Stimulated activated CD4-positive, alpha-beta T cell treated with anti-CD3 and anti-CD28 coated beads, Interleukin-12 subunit alpha, Interleukin-12 subunit beta, amount 100 ng/mL, for 4 hours (primary cell): ENCODE measurements around the gene PIGM.
"Not testable (repeated sequence)": the region's sequence is repeated elsewhere in the genome, so short reads cannot be mapped to it uniquely, and the experiment has no call there.

Source experiments
- DNase-seq: peaks from one replicate; pipeline ENCODE4 v3.0.0-alpha.2; 2020

PIGM gene

GRCh38 chr1:160058087-160058486, 26.3 kb upstream of the PIGM start:
- no peak for DNase-seq

DNA sequence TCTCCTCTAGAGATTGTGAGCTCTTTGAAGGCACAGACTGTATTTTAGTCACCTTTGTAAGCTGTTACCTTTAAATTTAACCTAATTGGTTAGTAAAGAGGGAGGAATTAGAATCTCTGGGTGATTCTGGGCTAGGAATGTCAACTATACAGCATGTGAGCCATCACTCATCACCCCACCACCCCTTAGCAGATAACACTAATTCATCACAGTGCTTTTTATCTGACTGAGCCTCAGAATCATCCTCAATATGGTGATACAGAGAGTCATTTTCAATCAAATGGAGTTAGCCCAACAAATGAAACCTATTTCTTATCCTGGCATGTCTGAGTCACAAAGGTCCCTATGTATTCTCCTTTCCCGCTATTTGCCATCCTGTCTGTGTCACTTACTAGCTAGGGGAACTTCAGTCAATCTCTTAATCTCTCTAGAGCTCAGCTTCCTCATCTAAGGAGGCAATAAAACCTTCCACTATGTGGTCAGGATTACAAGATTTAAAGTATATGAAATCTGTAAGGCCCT, 24.9 kb upstream of the PIGM start:
- no peak for DNase-seq

GRCh38 chr1:160053548-160054365, 22.0 kb upstream of the PIGM start:
- no peak for DNase-seq

DNA sequence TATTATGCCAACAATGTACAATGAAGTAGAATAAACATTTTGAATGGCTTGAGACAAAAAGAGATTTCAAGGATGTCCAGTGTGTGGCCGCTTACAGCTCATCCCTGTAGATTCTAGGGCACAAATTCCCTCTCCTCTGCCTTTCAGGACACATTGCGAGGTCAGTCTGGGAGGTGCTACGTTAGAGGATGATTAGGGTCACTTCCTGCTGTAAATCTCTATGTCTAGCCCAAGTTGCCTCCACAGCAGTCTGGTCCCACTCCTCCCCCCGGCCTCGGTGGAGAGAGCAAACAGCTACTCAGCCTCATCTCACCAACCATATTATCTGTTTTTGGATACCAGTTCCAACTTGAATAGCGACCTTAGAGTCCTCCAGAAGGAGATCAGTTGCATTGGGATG, 21.1 kb upstream of the PIGM start:
- no peak for DNase-seq

DNA sequence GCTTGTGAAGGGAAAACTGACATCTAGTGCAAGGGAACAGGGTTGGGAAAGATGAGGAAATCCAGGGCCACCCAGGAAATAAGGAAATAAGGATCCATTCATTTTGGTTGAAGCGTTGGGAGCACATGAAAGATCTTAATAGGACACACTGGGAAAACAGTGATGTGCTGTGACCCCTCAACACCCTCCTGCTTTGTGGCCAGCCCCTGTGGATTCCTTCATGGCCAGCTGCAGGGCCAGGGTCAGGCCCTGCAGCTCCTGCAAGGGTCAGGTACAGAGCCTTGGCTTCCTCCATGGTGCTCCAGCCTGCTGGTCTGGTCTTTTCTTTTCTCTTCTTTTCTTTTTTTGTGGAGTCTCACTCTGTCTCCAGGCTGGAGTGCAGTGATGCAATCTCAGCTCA, 18.8 kb upstream of the PIGM start:
- DNase-seq, result no peak

DNA sequence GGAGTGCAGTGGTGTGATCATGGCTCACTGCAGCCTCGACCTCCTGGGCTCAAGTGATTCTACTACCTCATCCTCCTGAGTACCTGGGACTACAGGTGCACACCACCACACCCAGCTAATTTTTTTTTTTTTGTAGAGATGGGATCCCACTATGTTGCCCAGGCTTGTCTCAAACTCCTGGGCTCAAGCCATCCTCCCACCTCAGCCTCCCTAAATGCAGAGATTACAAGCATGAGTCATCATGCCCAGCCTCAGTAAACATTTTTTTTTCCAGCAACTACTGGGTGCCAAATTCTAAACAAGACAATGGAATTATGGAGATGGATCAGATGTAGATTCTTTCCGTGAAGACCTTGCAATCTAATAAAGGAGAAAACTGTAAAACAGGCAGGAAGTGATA, 18.4 kb upstream of the PIGM start:
- not testable (repeated sequence) for DNase-seq

DNA sequence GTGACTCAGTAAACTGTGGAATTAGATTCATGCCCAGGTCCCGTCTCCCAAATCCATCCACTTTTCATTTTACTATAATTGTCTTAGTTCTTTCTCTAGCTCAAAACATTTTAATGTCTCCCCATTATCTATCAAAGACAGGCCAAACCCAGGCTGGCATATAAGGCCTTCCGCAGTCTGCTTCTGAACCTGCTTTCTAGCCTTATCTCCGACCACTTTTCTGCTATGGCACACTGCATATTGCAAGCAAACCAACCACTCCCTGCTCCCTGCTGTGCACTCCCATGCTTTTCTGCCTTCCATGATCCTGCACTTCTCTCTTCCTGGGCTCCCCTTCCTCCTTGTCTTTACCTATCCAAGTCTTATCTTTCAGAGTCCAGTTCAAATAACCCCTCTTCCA, 17.3 kb upstream of the PIGM start:
- no peak for DNase-seq

- no peak for DNase-seq
These were observed 16.5 kb upstream of the PIGM start for GRCh38 chr1:160048335-160048734.

- no peak for DNase-seq
These were observed 15.6 kb upstream of the PIGM start for GRCh38 chr1:160047111-160047991.

GRCh38 chr1:160046494-160047110, 14.8 kb upstream of the PIGM start:
- no peak for DNase-seq

GRCh38 chr1:160045653-160046052, 13.9 kb upstream of the PIGM start:
- no peak for DNase-seq

DNA sequence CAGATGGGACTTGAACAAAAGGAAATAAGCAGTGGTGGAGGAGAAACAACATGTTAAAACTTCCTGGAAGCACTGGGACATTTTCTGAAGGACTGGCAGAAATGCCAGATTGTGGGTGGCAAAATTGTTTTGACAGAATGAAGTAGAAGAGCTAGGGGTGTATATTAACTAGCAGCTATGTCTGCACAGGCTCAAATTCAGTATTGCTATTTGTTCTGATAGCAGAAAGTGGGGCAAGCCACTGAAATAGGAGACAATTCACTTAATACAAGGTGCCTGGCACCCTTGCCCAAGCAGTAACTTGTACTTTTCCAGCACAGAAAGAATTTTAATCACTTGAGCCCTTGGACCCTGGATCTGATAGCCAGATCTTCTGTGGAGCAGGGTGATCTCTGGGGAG, 11.8 kb upstream of the PIGM start:
- no peak for DNase-seq

- no peak for DNase-seq
These were observed 8.7 kb upstream of the PIGM start for GRCh38 chr1:160040476-160040875.

GRCh38 chr1:160032165-160032820, 503 bp upstream of the PIGM start:
- DNase-seq, result no peak

DNA sequence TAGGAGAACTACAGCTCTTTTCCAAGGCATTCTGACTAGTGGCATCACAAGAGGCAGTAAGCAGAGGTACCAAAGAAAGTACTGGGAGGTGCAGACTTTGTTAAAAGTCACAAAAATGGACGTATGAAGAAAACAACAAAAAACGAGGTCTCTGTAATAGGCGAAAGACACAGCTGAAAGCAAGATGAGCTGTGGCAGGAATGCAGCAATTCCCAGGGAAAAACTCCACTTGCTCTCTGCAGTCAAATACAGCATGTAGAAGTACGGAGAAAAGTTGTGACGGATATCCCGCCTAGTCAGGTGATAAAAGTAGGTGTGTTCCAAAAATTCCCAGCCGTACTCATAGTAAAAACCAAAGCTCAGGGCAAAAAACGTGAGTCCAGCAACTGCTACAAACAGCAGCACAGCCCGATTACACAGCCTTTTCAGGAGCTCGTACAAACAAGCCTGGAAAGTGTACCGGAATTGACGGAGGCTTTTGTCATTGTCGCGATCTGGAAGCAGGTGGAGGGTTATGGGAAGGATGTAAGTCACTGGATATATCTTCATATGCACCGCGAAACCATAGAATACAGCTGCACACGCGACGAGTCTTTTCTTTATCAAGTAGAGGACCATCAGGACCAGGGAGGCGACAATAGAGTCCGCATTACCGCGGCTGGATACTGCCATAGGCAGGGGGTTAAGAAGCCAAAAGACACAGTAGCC, 979 bp downstream of the PIGM start:
- DNase-seq, result no peak

DNA sequence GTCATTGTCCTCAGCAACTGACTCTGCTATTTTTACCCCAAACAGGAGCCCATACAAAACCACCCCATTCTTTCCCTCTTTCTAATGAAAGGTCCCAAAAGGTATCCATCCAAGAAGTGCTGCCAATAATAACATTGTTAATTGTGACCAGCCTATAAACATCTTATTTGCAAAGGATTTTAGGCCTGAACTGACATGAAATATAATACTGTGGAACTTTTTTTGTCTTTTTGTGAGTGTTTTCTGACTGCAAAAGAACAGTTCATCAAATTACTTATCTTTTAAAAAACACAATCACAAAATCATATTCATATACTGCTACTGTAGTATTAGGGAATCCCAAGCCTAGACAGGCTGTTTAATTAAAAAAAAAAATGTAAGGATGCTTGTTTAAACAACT, 3.4 kb downstream of the PIGM start:
- DNase-seq, result no peak

GRCh38 chr1:160025314-160025713, 6.5 kb downstream of the PIGM start:
- DNase-seq, result no peak

GRCh38 chr1:160024195-160024905, 7.4 kb downstream of the PIGM start:
- DNase-seq, result no peak

- no peak for DNase-seq
These were observed 9.2 kb downstream of the PIGM start for GRCh38 chr1:160022330-160023310.

DNA sequence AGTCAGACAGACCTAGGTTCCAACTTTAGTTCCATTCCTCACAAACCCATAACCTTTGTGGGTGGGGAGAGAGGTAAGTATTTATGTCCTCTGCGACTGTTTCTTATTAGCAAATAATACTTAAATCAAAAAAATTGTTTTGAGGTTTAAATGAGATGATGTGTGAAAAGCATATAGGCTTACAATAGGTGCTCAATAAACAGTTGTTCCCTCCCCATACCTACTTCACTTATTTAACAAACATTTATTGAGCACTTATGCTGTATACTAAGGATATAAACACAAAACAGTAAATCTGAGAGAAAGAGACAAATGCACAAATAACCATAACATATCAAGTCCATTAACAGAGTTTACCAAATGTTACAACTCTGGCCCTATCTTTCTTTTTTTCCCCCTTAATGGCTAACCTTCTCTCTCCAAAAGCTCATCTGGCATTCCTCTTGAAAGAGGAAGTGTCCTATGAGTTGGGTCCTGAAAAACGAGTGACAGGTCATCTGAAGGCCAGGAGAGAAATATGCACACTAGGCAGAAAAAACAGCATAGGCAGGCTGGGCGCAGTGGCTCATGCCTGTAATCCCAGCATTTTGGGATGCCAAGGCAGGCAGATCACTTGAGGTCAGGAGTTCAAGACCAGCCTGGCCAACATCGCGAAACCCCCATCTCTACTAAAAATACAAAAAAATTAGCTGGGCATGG, 10.3 kb downstream of the PIGM start:
- no peak for DNase-seq
